Measurements from ENCODE around the gene EMX1.

DNA sequence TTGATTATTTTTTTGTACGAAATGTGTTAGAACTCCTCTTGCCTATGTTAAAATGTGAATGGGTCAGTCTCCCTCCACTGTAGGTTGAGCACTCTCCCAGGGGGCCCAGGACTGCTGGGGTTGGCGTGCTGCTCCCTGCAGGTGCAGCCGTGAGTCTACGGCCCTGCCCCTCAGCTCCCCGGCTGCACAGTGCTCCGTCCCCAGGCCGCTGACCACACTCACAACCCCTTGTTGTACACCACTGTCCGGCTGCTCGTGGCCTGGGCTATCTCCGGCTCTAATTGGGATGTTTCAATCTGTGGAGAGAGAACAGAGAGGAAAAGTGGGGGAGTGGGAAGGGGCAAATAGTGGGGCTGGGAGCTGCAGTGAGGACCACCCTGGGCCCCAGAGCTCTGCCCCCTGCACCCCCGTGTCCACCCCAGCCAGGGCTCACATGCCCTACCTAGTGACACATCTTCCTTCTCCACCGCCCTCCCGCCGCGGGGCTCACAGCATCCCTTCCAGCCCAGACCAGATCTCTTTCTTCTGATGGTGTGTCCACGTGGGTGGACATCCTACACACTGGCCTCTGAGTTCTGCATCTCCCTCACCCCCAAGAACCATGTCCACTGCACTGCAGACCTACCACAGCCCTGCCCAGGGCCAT, 27.6 kb downstream of the EMX1 start:
- TF ChIP-seq POLR2AphosphoS5 (IDR thresholded peaks at IDR 0.05; ENCODE audit: low read depth) (no peak), GABPA (IDR thresholded peaks at IDR 0.05; ENCODE audit: low read depth) (no peak)
